GM12878 (cell line): ENCODE data around the gene PHF1. TPM values are rescaled to one million over a fixed set of nuclear protein-coding genes. Genes with fewer than 3 reads are reported as not detected.

ENCODE experiments used
- BRCA1 ChIP-seq: IDR thresholded peaks from 2 replicates; pipeline ENCODE4 v1.6.1; 2011; ENCODE audit warnings: low read depth, low read length, improper control_type of control experiment
- CUX1 ChIP-seq: IDR thresholded peaks from 2 replicates; pipeline ENCODE4 v1.6.1; 2012; ENCODE audit warnings: improper control_type of control experiment, low read depth, low read length; ENCODE audit not compliant: insufficient replicate concordance
- FOXM1 ChIP-seq: IDR thresholded peaks from 2 replicates; pipeline ENCODE4 v1.6.1; 2012; ENCODE audit warnings: low read depth, mild to moderate bottlenecking, inconsistent platforms, low read length, moderate library complexity
- HSF1 ChIP-seq: fragments of 150-350 bp; IDR thresholded peaks from 2 replicates; pipeline ENCODE4 v1.6.1; 2014; ENCODE audit warnings: mild to moderate bottlenecking, low read depth, low read length
- IRF3 ChIP-seq: fragments of 450-650 bp; IDR thresholded peaks from 2 replicates; pipeline ENCODE4 v1.6.1; 2014; ENCODE audit warnings: mild to moderate bottlenecking
- JUND ChIP-seq: IDR thresholded peaks from 2 replicates; pipeline ENCODE4 v1.6.1; 2012; ENCODE audit warnings: low read depth, mild to moderate bottlenecking, low read length, improper control_type of control experiment, moderate library complexity
- MYC ChIP-seq: IDR thresholded peaks from 2 replicates; pipeline ENCODE4 v1.6.1; 2011; ENCODE audit warnings: mild to moderate bottlenecking, low read length, moderate library complexity, inconsistent platforms; ENCODE audit not compliant: insufficient read depth, insufficient replicate concordance, insufficient read length, severe bottlenecking
- NFXL1 ChIP-seq: fragments of 450-650 bp; IDR thresholded peaks from 2 replicates; pipeline ENCODE4 v1.6.1; 2017; ENCODE audit warnings: antibody characterized with exemption, mild to moderate bottlenecking, borderline replicate concordance
- NR2C2 ChIP-seq: IDR thresholded peaks from 2 replicates; pipeline ENCODE4 v1.6.1; 2011; ENCODE audit warnings: borderline replicate concordance, low read depth; ENCODE audit not compliant: control insufficient read depth, insufficient read length
- PML ChIP-seq: IDR thresholded peaks from 2 replicates; pipeline ENCODE4 v1.6.1; 2012; ENCODE audit warnings: low read length, inconsistent platforms
- SIX5 ChIP-seq: IDR thresholded peaks from 2 replicates; pipeline ENCODE4 v1.6.1; 2011; ENCODE audit warnings: mild to moderate bottlenecking, low read depth, low read length, moderate library complexity; ENCODE audit not compliant: severe bottlenecking
- SMC3 ChIP-seq: IDR thresholded peaks from 2 replicates; pipeline ENCODE4 v1.6.1; 2011; ENCODE audit warnings: low read length, improper control_type of control experiment, borderline replicate concordance
- SREBF1 ChIP-seq: IDR thresholded peaks from 2 replicates; pipeline ENCODE4 v1.6.1; 2012; ENCODE audit warnings: mild to moderate bottlenecking, low read length
- STAT3 ChIP-seq: IDR thresholded peaks from 2 replicates; pipeline ENCODE4 v1.6.1; 2011; ENCODE audit warnings: low read depth, low read length, improper control_type of control experiment
- YBX1 ChIP-seq: fragments of 450-650 bp; IDR thresholded peaks from 2 replicates; pipeline ENCODE4 v1.6.1; 2016; ENCODE audit warnings: antibody characterized with exemption
- ZNF207 ChIP-seq: fragments of 450-650 bp; IDR thresholded peaks from 2 replicates; pipeline ENCODE4 v1.6.1; 2014; ENCODE audit warnings: antibody characterized with exemption, mild to moderate bottlenecking, borderline replicate concordance
- ZNF274 ChIP-seq: IDR thresholded peaks from one replicate; pipeline ENCODE4 v1.8.0; 2011; ENCODE audit not compliant: insufficient read length, insufficient read depth
- polyA plus RNA-seq, 11 experiments: library from polyadenylated mRNA; depleted of rRNA in 4 of 11; unstranded in 6 of 11; stranded (reverse) in 5 of 11; fragments of >200 nt; fragmentation: Nextera tagmentation in 4 of 11; fragmentation: Illumina TruSeq in 1 of 11; extraction: Ambion mirVana in 4 of 11; extraction: Trizol in 1 of 11; gene quantifications; 1 replicate in 1 of 11; 2 replicates in 10 of 11; pipeline versions ENCODE4 v1.2.1 to v1.2.3, GENCODE V29; 2011 to 2016; ENCODE audit warnings: inconsistent platforms in 2 of 11, missing spikeins in 2 of 11, low read depth in 1 of 11
- total RNA-seq, 4 experiments: library from RNA; depleted of rRNA in 3 of 4; stranded (reverse); fragments of >200 nt in 3 of 4; fragmentation: Illumina TruSeq in 1 of 4; extraction: Trizol in 1 of 4; gene quantifications; 2 replicates each; pipeline versions ENCODE4 v1.2.1 to v1.2.3, GENCODE V29; 2013 to 2021
- TF ChIP-seq, protein P1 (sequence below): IDR thresholded peaks from 2 replicates; pipeline ENCODE4 v1.6.1; 2012; ENCODE audit warnings: low read depth, low read length, improper control_type of control experiment
- TF ChIP-seq, protein P2 (sequence below): fragments of 450-650 bp; IDR thresholded peaks from 2 replicates; pipeline ENCODE4 v1.6.1; 2016; ENCODE audit warnings: mild to moderate bottlenecking

The PHF1 gene
- total and polyA plus RNA-seq, 10 of the 15 experiments (the other 5 are each of a cell fraction or from before 2014, with no cell fraction given), result 1.3 to 17.8 (median 6.2) TPM

DNA sequence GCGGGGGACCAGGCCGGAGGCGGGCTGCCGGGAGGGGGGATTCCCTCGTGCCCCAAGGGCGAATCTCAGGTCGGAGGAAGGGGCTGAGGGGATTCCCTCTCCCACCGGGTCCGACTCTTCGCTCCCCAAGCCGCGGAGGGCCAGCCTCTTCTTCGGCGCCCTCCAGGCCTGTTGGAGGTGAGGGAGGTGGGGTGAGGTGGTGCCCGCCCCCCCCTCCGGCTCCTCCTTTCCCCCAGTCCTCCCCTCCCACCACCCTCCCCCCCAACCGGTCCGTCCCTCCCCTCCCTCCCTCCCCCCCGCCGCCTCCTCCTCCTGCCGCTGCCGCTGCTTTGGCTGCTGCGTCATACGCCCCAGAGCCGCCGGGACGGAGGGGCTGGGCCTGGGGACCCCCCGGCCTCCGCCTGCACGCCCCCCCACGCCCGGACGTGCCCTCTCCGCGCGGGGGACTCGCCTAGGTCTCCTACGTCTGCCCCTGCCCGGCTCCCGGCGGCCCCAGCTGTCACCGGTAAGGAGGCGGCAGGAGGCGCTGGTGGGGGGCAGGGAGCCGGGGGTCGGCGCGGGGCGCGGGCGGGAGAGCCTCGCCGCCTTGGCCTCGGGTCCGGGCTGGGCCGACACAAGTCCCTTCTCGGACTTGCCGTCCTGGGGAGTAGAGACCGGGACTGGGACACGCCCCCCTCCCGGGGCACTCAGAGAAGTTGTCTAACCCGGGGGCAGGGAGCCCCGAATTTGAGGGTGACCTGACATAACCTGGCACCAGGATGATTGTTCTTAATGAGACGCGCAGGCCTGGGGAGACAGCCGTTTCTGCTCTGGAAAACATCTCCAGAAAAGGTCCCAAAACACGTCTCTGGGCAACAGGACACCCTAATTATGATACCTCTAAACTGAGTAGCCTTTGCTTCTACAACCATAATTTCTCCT is at the start of gene PHF1 (continued):
- TF ChIP-seq NFXL1 (no peak), HSF1 (no peak), ZNF207 (no peak), ZNF274 (no peak), JUND (no peak), SREBF1 (no peak), SIX5 (no peak), SMC3 (no peak), YBX1 (no peak), NR2C2 (no peak), PML (no peak), CUX1 (no peak), STAT3 (no peak), FOXM1 (no peak), IRF3 (no peak), MYC (no peak), BRCA1 (no peak)
- TF ChIP-seq, protein P1, sequence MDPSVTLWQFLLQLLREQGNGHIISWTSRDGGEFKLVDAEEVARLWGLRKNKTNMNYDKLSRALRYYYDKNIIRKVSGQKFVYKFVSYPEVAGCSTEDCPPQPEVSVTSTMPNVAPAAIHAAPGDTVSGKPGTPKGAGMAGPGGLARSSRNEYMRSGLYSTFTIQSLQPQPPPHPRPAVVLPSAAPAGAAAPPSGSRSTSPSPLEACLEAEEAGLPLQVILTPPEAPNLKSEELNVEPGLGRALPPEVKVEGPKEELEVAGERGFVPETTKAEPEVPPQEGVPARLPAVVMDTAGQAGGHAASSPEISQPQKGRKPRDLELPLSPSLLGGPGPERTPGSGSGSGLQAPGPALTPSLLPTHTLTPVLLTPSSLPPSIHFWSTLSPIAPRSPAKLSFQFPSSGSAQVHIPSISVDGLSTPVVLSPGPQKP, result no peak
- TF ChIP-seq, protein P2, sequence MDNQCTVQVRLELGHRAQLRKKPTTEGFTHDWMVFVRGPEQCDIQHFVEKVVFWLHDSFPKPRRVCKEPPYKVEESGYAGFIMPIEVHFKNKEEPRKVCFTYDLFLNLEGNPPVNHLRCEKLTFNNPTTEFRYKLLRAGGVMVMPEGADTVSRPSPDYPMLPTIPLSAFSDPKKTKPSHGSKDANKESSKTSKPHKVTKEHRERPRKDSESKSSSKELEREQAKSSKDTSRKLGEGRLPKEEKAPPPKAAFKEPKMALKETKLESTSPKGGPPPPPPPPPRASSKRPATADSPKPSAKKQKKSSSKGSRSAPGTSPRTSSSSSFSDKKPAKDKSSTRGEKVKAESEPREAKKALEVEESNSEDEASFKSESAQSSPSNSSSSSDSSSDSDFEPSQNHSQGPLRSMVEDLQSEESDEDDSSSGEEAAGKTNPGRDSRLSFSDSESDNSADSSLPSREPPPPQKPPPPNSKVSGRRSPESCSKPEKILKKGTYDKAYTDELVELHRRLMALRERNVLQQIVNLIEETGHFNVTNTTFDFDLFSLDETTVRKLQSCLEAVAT, result no peak
